ENCODE data around the gene GFOD1. TPM values are rescaled to one million over a fixed set of nuclear protein-coding genes. Genes with fewer than 3 reads are reported as not detected.

GFOD1 gene
- total and polyA plus RNA-seq, 2 of the 4 experiments (the other 2 are of a cell fraction), result 1.8 to 3.4 TPM

DNA sequence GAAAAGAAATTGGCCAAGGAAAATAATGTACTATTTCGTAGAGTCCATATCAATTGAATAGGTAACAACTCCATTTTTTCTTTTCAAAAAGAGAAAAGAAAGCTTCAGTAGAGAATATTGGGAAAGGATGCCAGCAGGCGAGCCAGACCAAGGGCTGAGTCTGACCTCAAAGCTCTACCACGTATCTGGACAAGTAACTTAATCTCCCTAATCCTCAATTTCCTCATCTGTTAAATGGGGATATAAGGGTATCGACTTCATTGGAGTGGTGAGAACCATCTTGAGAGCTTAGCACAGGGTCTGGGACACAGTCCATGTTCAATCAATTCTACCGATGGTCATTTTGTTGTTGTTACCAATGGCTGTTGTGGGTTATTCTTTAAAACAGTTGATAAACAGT is 95.9 kb downstream of the GFOD1 start:
- CTCF ChIA-PET, result interaction anchor here (0.5 to 0.7 kb wide), 2 partner anchors 224 to 597 kb away, joined by 3 to 5 read pairs; partner anchors contain the start of gene NOL7
- Histone ChIP-seq H2AFZ (replicated peaks; ENCODE audit: low read length, poor library complexity) (no peak overlapping the region), H2BK120ac (ENCODE audit: low read depth, low read length) (no peak overlapping the region), H3K9me1 (ENCODE audit: insufficient read depth, low read length) (peaks cover 4% of the 10 kb centered on the region; the same call in 1 of the 2 replicates), H3K4me1 (ENCODE audit: control insufficient read depth, insufficient read depth, low read length) (peaks cover 8% of the 10 kb centered on the region), H3K9ac (ENCODE audit: low read depth, low read length) (no peak overlapping the region), H4K91ac (ENCODE audit: insufficient read depth, low read depth, low read length) (no peak overlapping the region), H3K4ac (ENCODE audit: low read depth, low read length) (no peak overlapping the region), H3K14ac (replicated peaks; ENCODE audit: low read depth, low read length) (no peak overlapping the region), H4K8ac (ENCODE audit: low read depth in 2 of 2, low read length in 2 of 2) (no peak overlapping the region), H2BK5ac (ENCODE audit: low read depth, low read length, poor library complexity, severe bottlenecking) (no peak overlapping the region), H3K4me2 (ENCODE audit: low read depth, low read length) (no peak overlapping the region), H2AK9ac (replicated peaks; ENCODE audit: low read depth, low read length, poor library complexity) (no peak overlapping the region), H3K4me3 (ENCODE audit: insufficient read depth, low read depth, low read length) (no peak overlapping the region), H2AK5ac (ENCODE audit: low read depth, low read length) (no peak overlapping the region), H3K56ac (ENCODE audit: extremely low read depth, insufficient read depth, low read length) (no peak overlapping the region), H3K27ac (ENCODE audit: insufficient read depth, low read length) (no peak overlapping the region), H3K27me3 (ENCODE audit: control insufficient read depth, insufficient read depth, low read length) (no peaks in the 10 kb centered on the region), H2BK20ac (ENCODE audit: low read depth, low read length) (no peak overlapping the region), H2BK15ac (ENCODE audit: low read depth, low read length) (no peak overlapping the region), H3K36me3 (ENCODE audit: control insufficient read depth, insufficient read depth, low read length) (no peaks in the 10 kb centered on the region), H4K20me1 (ENCODE audit: insufficient read depth, low read length) (no peaks in the 10 kb centered on the region), H3K23ac (ENCODE audit: low read depth, low read length) (peak overlapping the region; percentile 29; the same call in 1 of the 2 replicates), H3K79me1 (ENCODE audit: low read depth in 1 of 2, low read length in 2 of 2) (peaks cover 0 to 4% of the 10 kb centered on the region in 2 experiments; a peak in 1 of 4 replicates), H3K18ac (ENCODE audit: low read depth, low read length) (no peak overlapping the region), H4K5ac (ENCODE audit: low read depth, low read length) (no peak overlapping the region), H3K9me3 (ENCODE audit: control insufficient read depth, insufficient read depth, low read length) (no peaks in the 10 kb centered on the region)
- dilution Hi-C loops (cut with HindIII; ENCODE audit: low sequenced_read_pairs, unreplicated experiment), result no loop called here
- TF ChIP-seq, protein P1, sequence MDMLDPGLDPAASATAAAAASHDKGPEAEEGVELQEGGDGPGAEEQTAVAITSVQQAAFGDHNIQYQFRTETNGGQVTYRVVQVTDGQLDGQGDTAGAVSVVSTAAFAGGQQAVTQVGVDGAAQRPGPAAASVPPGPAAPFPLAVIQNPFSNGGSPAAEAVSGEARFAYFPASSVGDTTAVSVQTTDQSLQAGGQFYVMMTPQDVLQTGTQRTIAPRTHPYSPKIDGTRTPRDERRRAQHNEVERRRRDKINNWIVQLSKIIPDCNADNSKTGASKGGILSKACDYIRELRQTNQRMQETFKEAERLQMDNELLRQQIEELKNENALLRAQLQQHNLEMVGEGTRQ (IDR thresholded peaks at IDR 0.05; ENCODE audit: low read depth, low read length), result no peak
- TF ChIP-seq, protein P2, sequence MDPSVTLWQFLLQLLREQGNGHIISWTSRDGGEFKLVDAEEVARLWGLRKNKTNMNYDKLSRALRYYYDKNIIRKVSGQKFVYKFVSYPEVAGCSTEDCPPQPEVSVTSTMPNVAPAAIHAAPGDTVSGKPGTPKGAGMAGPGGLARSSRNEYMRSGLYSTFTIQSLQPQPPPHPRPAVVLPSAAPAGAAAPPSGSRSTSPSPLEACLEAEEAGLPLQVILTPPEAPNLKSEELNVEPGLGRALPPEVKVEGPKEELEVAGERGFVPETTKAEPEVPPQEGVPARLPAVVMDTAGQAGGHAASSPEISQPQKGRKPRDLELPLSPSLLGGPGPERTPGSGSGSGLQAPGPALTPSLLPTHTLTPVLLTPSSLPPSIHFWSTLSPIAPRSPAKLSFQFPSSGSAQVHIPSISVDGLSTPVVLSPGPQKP (IDR thresholded peaks at IDR 0.05; ENCODE audit: borderline replicate concordance, low read depth, low read length), result no peak
- TF ChIP-seq NFE2L2 (IDR thresholded peaks at IDR 0.05; ENCODE audit: low read depth, low read length) (no peak), FOS (IDR thresholded peaks at IDR 0.05; ENCODE audit: low read depth, low read length) (no peak), CHD1 (IDR thresholded peaks at IDR 0.05; ENCODE audit: low read depth, low read length) (no peak), RCOR1 (IDR thresholded peaks at IDR 0.05; ENCODE audit: insufficient replicate concordance, low read length) (no peak), MXI1 (IDR thresholded peaks at IDR 0.05; ENCODE audit: borderline replicate concordance, low read depth, low read length) (no peak), CEBPB (IDR thresholded peaks at IDR 0.05; ENCODE audit: low read depth, low read length) (no peak), POLR2A (IDR thresholded peaks at IDR 0.05; ENCODE audit: low read depth, low read length) (no peak), MAZ (IDR thresholded peaks at IDR 0.05; ENCODE audit: borderline replicate concordance, low read depth, low read length) (no peak), MAFK (IDR thresholded peaks at IDR 0.05; ENCODE audit: low read depth, low read length) (no peak), SMC3 (IDR thresholded peaks at IDR 0.05; ENCODE audit: low read depth, low read length) (no peak), RAD21 (IDR thresholded peaks at IDR 0.05; ENCODE audit: low read length) (no peak), BHLHE40 (IDR thresholded peaks at IDR 0.05; ENCODE audit: low read depth, low read length) (no peak)
- TF ChIP-seq, protein P3, sequence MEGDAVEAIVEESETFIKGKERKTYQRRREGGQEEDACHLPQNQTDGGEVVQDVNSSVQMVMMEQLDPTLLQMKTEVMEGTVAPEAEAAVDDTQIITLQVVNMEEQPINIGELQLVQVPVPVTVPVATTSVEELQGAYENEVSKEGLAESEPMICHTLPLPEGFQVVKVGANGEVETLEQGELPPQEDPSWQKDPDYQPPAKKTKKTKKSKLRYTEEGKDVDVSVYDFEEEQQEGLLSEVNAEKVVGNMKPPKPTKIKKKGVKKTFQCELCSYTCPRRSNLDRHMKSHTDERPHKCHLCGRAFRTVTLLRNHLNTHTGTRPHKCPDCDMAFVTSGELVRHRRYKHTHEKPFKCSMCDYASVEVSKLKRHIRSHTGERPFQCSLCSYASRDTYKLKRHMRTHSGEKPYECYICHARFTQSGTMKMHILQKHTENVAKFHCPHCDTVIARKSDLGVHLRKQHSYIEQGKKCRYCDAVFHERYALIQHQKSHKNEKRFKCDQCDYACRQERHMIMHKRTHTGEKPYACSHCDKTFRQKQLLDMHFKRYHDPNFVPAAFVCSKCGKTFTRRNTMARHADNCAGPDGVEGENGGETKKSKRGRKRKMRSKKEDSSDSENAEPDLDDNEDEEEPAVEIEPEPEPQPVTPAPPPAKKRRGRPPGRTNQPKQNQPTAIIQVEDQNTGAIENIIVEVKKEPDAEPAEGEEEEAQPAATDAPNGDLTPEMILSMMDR (conservative IDR thresholded peaks at IDR 0.05; ENCODE audit: low read depth, low read length), result no peak
- intact Hi-C loops (cut with micrococcal nuclease), result no loop called here
- in situ Hi-C loops (cut with MboI; ENCODE audit: low sequenced_read_pairs), result no loop called here
- no peak for DNase-seq
- no CpG with 5 or more reads among the region's 5 CpGs for WGBS, 2 experiments (ENCODE audit: extremely low coverage in 2 of 2, insufficient read length in 1 of 2)
- no peak for ATAC-seq (ENCODE audit: low read depth)
- no TSS peak for BruUV-seq (replicated peaks)
- POLR2A ChIA-PET (ENCODE audit: unreplicated experiment), result no interaction called here
